GM19438 (cell line): Measurements from ENCODE around the gene RUNX2.

ENCODE experiments used
- ATAC-seq: cut with Tn5 transposase; IDR thresholded peaks from one replicate; pipeline ENCODE4 v1.9.1; 2021; ENCODE audit warnings: low read depth; ENCODE audit not compliant: unreplicated experiment

Gene RUNX2

DNA sequence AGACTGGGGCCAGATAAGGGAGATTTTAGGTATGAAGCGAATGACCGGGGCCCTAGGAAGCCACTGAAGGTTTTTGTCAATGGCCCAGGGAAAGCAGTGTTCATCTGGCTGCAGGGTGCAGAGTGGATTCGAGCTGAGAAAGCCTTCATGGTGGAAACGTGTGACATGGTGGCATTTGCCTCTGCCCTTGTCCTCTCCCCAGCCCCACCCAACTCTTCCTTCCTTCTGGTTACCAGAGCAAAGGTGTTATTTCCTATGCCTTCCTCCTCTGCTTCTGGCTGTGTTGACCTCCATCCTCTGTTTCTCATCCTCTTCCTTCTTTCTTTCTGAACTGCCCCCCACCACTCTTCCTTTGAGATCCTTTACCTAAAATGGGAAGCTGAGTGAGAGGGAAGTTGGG, 244.7 kb downstream of the RUNX2 start:
- ATAC-seq = no peak

- ATAC-seq = no peak
These were observed 245.9 kb downstream of the RUNX2 start for GRCh38 chr6:45574014-45574461.

DNA sequence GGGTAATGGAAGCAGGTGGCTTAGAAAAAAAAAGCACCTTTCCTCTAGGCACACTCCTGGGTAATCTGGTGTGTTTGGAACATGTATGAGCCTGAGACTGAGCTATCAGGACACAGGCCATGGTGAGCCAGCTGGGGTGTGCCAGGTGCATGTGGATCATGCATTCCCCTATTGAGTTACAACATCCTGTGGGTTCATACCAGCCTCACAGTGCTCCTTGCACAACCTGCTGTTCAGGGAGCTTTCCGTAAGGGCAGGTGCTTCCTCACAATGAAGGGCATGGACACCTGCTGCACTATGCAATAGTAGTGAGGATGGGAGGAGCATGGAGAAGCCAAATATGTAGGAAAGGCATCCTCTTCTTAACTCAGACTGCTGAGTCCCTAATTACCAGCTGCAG, 246.8 kb downstream of the RUNX2 start:
- ATAC-seq = no peak

DNA sequence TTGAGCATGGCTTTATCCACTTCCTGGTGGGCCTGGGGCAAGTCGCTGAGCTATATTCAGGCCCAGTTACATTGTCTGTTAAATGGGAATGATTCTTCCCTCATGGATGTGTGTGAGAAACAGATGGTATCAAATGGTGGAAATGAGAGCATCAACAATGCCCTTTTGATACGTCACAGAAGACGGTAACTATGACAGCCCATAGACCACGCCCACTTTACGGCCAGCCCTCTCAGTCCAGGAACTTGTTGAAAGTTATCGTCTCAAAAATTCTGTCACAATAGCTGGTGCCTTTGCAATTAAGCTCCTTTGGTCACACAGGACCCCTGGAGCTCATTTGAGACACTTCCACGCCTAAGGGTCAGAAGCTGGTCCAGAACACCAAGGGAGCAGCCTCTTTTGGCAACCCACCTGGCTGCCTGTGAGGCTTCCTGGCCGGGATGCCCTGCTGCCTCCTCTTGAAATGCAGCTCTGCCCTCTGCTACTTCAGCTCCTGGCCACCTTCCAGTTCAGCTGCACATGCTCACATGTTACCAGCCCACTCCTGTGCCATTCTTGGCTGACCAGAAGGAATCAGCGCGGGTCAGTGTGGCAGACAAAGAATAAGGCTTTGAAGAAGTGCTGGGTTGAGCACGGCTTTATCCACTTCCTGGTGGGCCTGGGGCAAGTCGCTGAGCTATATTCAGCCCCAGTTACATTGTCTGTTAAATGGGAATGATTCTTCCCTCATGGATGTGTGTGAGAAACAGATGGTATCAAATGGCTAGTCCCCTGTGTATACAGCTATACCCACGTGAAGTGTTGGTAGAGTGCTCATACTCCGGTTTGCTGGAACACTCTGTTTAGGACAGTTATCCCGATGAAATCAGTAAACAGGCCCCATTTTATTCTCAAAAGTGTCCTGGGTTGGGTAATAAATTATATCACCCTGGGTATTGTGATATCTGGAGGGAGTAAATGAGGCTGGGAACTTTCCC, 248.8 kb downstream of the RUNX2 start:
- ATAC-seq = no peak

- no peak for ATAC-seq
These were observed 249.8 kb downstream of the RUNX2 start for GRCh38 chr6:45577836-45578504.

DNA sequence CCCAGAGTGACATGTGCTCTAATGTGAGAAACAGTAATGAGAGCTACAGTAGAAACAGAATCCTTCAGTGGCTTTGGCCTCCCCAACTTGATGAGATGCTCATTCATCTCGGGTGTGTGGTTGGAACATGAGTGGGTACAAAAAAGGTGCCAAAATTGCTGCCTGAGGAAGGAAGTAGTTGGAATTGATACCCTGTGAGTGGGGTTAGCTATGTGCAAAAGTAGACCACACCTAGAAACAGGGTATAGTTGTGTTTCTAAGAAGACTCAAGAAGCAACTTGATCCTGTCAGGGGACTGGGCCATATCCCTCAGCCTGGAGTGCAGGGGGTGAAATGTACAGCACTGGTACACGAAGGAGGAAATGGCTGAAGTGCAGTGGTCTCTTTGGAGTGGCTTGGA, 256.0 kb downstream of the RUNX2 start:
- ATAC-seq = no peak

GRCh38 chr6:45586216-45587171, 258.4 kb downstream of the RUNX2 start:
- no peak for ATAC-seq

DNA sequence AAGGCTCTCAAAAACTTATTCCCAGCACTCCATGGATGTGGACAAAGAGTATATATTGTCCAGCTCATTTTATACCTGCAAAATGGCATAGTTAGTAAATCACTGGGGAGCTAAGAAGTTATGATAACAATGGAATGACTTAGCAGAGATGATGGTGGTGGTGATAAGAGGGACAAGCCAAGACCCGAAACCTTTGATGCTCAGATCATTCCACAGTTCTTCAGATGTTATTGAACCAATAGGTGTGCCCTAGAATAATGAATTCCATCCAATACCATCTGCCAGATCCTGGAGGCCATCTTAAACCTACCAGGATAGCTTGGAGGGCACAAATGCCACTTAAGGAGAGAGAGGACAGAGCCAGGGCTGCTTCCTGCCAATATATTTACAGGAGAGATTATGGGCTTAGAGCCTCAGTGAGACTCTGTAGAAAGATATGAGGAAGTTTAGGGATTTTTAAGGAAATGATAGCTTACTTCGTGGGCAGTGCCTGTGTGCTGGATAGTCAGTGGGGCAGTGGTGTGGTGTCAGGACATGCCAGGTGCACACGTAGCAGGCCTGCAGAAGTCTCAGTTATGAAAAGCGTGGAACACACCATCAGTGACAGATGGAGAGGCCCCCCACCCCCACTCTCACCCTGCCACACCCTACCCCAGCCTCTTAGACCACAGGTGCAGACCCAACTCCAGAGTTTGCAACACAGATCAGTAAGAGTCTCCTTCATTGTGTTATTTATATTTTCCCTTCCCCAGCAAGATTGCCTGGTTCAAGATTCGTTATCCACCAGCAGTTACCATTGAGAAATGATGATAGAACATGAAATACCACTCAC, 259.3 kb downstream of the RUNX2 start:
- ATAC-seq = no peak

DNA sequence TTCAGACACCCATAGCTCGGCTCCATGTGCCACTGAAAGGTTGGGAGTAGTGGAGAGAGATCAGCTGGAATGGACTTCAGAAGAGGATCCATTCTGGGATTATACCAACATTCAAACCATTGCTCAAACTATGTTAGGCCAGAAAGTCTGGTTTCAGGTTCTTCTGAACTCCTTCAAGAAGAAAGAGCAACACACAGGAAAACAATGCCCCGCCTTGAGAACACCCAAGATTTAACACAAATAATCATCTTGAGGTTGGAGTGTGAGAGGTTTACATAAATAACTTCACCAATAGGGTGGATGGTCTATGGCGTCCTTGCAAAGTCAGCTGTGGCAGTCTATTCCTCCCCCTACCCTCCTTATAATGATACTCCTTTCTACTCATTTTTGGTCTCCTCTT, 261.2 kb downstream of the RUNX2 start:
- no peak for ATAC-seq

DNA sequence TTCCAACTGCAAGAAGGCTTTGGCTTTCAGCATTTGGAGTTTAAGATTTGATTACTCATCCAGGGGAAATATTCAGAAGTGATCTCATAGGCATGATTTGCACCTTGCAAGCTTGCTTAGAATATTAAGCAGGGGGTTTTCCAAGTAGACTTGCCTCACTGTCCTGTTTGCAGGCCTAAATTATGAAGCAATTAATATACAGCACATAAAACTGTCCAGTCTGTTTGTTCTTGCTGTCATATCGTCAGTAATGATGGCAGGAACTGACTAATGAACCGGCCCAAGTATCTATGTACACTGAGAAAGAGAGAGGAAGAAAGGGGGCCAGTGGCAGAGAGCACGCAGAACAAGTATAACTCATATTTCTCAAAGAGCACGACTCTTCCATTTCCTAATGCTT, 262.1 kb downstream of the RUNX2 start:
- ATAC-seq = no peak

- ATAC-seq = no peak
These were observed 262.6 kb downstream of the RUNX2 start for GRCh38 chr6:45590696-45591184.

- no peak for ATAC-seq
These were observed 263.2 kb downstream of the RUNX2 start for GRCh38 chr6:45591306-45591705.

DNA sequence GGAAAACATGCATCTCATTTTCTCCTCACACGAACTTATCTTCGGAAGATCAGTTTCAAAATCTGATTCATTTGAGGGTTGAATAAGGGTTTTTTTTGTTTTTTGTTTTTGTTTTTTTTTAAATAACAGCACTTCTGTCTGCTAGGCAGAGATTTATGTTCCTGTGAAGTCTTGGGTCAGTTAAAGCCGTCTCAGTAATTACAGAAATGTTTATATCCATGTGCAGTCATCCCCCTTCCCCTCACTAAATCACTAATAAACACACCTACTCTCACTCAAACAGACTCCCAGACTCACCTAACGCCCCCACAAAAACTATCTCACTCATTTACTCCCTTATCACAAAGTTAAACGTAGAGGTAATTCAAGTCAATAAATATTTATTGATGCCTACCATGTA, 263.8 kb downstream of the RUNX2 start:
- ATAC-seq = no peak

GRCh38 chr6:45592991-45593390, 264.9 kb downstream of the RUNX2 start:
- no peak for ATAC-seq

- ATAC-seq = no peak
These were observed 267.1 kb downstream of the RUNX2 start for GRCh38 chr6:45595010-45595851.

GRCh38 chr6:45597424-45597823, 269.3 kb downstream of the RUNX2 start:
- ATAC-seq = no peak

DNA sequence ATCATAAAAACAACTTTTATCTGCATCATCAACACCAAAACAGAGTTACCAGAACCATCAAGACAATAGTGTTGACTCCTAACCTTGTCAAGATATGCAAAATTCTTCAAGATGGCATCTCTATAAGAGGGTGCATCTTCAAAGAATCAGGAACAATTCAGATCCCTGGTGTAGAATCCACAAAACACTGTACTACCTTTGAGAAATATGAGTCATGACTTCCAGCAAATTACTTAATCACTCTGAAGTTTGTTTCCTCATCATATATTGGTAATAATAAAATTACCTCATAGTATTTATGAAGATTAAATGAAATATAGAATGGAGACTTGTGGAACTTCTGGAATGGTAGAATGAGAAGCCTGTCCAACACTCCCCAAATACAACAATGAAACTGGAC, 270.9 kb downstream of the RUNX2 start:
- ATAC-seq = no peak

DNA sequence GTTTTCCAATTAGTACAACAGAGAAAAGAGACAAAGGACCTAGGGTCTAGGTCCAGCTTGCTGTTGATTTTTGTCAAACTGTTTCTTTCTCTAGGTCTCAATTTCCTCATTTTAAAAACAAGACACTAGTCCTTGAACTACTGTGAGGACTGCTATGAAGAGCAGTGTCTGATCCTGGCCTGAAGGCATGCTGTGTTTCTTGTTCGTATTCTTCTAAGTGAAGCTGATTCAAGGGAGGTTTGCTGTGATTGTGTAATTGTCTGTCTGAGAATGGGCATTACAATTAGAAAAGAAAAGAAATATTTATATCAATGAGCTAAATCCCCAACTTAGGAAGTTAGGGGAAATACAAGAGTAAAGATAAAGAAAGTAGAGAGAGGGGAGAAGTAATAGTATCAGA, 277.8 kb downstream of the RUNX2 start:
- ATAC-seq = no peak
